NK-92 treated with Interleukin-12 subunit alpha and Interleukin-12 subunit beta, amount 100 ng/mL, for 24 hours (cell line): ENCODE results near the gene ADGRE2.

Source experiments
- DNase-seq: peaks from one replicate; lab custom pipeline; 2025; lab: John Stamatoyannopoulos, UW

The ADGRE2 gene

GRCh38 chr19:14733574-14733973 lies 44.8 kb downstream of the ADGRE2 start:
- no peak for DNase-seq

GRCh38 chr19:14732510-14732909 lies 45.9 kb downstream of the ADGRE2 start:
- no peak for DNase-seq

- DNase-seq = no peak
These were observed 47.2 kb downstream of the ADGRE2 start for GRCh38 chr19:14731200-14731599.

- DNase-seq = no peak
These were observed 49.8 kb downstream of the ADGRE2 start for GRCh38 chr19:14728595-14728994.

- DNase-seq = no peak
These were observed 56.2 kb downstream of the ADGRE2 start for GRCh38 chr19:14722127-14722526.

- DNase-seq = no peak
These were observed 59.2 kb downstream of the ADGRE2 start for GRCh38 chr19:14719162-14719561.

GRCh38 chr19:14718522-14719116 lies 59.7 kb downstream of the ADGRE2 start:
- no peak for DNase-seq

GRCh38 chr19:14715841-14716240 lies 62.5 kb downstream of the ADGRE2 start:
- no peak for DNase-seq

- DNase-seq = no peak
These were observed 73.9 kb downstream of the ADGRE2 start for GRCh38 chr19:14704450-14704849.

- DNase-seq = no peak
These were observed 74.5 kb downstream of the ADGRE2 start for GRCh38 chr19:14703833-14704232.

- DNase-seq = no peak
These were observed 77.5 kb downstream of the ADGRE2 start for GRCh38 chr19:14700711-14701375.

GRCh38 chr19:14699641-14700040 lies 78.7 kb downstream of the ADGRE2 start:
- no peak for DNase-seq

- no peak for DNase-seq
These were observed 82.9 kb downstream of the ADGRE2 start for GRCh38 chr19:14695471-14695870.

GRCh38 chr19:14694641-14695266 lies 83.6 kb downstream of the ADGRE2 start:
- DNase-seq = no peak

GRCh38 chr19:14689598-14690503 lies 88.5 kb downstream of the ADGRE2 start, which contains the start of gene ZNF333:
TSS of gene ZNF333 (plus strand) at chr19:14690048. CDS start at chr19:14693492, 3,444 bp downstream.
- DNase-seq = peak; percentile 99

- DNase-seq = no peak
These were observed 91.9 kb downstream of the ADGRE2 start for GRCh38 chr19:14686411-14686810.

GRCh38 chr19:14683439-14683838 lies 94.9 kb downstream of the ADGRE2 start:
- no peak for DNase-seq
